ENCODE data around the gene RXRA.

The RXRA gene

DNA sequence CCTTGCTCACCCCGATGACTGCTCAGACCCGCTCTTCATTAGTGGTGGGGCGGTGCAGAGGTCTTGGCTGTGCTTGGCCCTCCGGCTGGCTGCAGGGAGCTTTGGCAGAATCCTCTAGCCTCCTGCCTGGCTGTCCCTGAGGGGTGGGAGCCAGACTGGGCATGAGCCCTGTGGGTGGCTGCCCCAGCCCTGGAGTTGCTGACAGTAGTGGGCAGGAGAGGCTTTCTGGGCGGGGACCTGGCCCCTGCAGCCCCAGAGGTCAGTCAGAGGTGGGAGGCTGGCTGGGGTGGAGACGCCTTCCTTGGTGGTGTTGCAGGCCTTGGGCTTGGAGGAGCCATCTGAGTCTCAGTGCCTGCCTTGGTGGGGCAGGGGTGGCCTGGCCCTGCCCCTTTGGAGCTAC is 146.0 kb downstream of the RXRA start:
- peak overlapping the region in 4 of 11 experiments; percentile 35 to 90 (median 87); a peak in 6 of 22 replicates for H3K9ac ChIP-seq
- H3K36me3 ChIP-seq, result no peaks in the 10 kb centered on the region
- H3K27me3 ChIP-seq, result no peaks in the 10 kb centered on the region
- peak overlapping the region in 8 of 11 experiments; percentile 65 to 94 (median 82); a peak in 13 of 22 replicates for H3K4me2 ChIP-seq
- H3K9me3 ChIP-seq (replicated peaks in 1 of 11), result peaks cover 0 to 37% (median 11%) of the 10 kb centered on the region in 11 experiments; a peak in 12 of 22 replicates
- H3K4me1 ChIP-seq, result peaks cover 20 to 84% (median 60%) of the 10 kb centered on the region in 10 experiments
- peak overlapping the region in 6 of 11 experiments; percentile 2 to 97 (median 94); a peak in 9 of 22 replicates for H3K27ac ChIP-seq
- H3K4me3 ChIP-seq, result no peak overlapping the region
- H4K20me1 ChIP-seq, result no peaks in the 10 kb centered on the region
- TF ChIP-seq Cebpa-rat (IDR thresholded peaks at IDR 0.05), result no peak

DNA sequence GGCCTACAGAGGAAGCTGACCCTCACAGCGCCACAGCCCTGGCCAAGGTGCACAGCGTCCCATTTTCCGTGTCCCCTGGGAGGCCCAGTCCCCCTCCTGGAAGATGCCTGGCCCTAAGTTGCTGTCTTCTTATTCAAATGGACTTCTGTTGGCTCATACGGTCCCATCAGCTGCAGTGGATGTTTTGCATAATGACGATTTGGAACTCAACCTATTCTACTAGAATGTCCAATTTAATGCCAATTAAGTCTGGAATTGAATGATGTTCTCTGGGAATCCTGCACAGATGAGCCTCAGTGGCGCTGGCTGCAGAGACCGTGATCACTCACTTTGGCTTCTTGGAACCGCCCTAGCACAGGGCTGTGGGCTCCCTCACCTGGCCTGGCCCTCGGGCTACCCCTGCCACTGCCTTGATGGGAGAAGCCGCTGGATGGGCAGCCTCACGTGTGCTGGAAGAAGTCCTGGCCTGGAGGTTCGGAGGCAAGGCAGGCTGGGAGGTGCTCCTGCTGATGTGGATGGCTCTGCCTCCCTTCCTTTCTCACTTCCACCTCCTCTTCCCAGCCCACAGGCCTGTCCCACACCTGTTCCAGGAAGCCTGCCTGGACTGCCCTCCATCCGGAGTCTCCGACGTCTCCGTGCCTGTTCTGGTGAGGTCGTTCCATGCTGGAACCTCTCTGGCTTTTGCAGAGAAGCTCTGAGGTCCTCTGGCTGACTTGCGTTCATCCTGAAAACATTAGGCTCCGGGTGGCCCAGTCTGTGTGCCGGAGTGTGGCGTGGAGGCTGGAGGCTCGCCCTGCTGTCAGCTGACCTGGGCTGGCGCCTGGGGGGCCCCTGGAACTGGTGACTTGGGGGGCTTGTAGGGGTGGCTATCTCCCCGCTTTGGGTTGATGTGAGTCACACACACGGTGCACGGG is 147.1 kb downstream of the RXRA start:
- no peaks in the 10 kb centered on the region for H3K36me3 ChIP-seq

DNA sequence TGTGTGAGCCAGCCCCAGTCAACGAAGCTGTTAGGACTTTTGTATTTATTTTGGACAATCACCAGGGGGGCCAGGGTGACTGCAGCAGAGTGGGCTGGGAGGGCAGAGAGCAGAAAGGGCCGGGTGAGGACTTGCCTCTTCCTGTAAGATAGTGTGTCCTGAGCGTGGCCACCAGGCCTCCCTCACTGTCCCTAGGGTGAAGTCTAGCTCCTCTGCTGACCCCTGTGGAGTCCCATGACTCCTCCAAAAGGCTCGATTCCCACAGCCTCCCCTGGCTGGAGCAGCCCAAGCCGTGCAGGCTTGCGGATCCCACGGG is 147.8 kb downstream of the RXRA start:
- no peaks in the 10 kb centered on the region for H3K36me3 ChIP-seq
- no peaks in the 10 kb centered on the region for H4K20me1 ChIP-seq
- H3K27me3 ChIP-seq, result no peaks in the 10 kb centered on the region
- peak overlapping the region in 8 of 11 experiments; percentile 67 to 97 (median 90); a peak in 15 of 22 replicates for H3K27ac ChIP-seq
- no peak for TF ChIP-seq Cebpa-rat (IDR thresholded peaks at IDR 0.05)
- peaks cover 30 to 84% (median 64%) of the 10 kb centered on the region in 10 experiments for H3K4me1 ChIP-seq
- H3K4me2 ChIP-seq, result peak overlapping the region; percentile 42 to 94 (median 77)
- peak overlapping the region in 9 of 11 experiments; percentile 2 to 90 (median 70); a peak in 14 of 22 replicates for H3K9ac ChIP-seq
- 0 out of 20 replicates have a peak overlapping the region, but pooled peaks of 1 of the 10 experiments have one; percentile 2 for H3K4me3 ChIP-seq
- peaks cover 0 to 46% (median 14%) of the 10 kb centered on the region in 11 experiments; a peak in 12 of 22 replicates for H3K9me3 ChIP-seq (replicated peaks in 1 of 11)

More for the DNA sequence above, 147.1 kb downstream of the RXRA start:
- Histone ChIP-seq H3K9me3 (replicated peaks in 1 of 11) (peaks cover 0 to 45% (median 11%) of the 10 kb centered on the region in 11 experiments; a peak in 12 of 22 replicates), H3K4me2 (peak overlapping the region; percentile 42 to 94 (median 77)), H3K4me3 (no peak overlapping the region), H3K4me1 (peaks cover 24 to 84% (median 64%) of the 10 kb centered on the region in 10 experiments), H3K27me3 (no peaks in the 10 kb centered on the region), H3K27ac (peak overlapping the region in 8 of 11 experiments; percentile 67 to 97 (median 90); a peak in 14 of 22 replicates), H4K20me1 (no peaks in the 10 kb centered on the region), H3K9ac (peak overlapping the region in 7 of 11 experiments; percentile 2 to 90 (median 82); a peak in 13 of 22 replicates)
- no peak for TF ChIP-seq Cebpa-rat (IDR thresholded peaks at IDR 0.05)

DNA sequence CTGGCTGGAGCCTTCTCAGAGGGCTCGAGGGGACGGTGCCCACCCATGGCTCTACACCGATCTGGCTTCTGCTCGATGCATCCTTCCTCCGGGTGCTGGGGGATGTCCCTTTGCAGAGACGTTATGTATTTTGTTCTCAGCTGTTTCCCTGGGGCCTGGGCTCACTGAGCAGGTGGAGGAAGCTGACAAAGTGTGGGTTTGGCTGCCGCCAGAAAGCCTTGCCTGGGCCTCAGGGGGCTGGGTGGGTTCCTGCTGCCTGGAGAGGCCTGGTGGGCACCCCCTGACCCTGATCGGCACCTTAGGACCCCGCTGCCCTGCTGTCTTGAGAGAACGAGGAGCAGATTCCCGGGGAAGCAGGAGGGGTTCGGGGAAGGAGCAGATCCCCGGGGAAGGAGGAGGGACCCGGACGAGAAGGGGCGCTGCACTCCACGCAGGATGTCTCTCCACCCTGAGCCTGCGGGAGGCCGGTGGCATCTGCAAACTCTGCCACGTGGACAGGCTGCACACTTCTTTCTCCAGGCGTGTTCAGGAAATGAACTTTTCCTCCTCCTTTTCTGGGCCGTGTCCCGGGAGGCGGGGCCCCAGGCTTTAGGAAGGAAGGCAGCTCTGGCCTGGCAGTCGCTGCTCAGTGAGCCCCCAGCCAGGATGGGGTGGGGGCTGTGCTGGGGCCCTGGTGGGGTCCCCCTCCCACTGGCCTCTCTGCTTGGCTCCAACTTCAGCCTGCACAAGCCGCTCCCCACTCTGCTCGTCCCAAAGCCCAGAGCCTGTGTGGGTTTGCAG is 148.9 kb downstream of the RXRA start:
- peak overlapping the region in 10 of 11 experiments; percentile 47 to 90 (median 70); a peak in 17 of 22 replicates for H3K9ac ChIP-seq
- peak overlapping the region; percentile 36 to 97 (median 86); a peak in 21 of 22 replicates for H3K27ac ChIP-seq
- H3K27me3 ChIP-seq, result no peaks in the 10 kb centered on the region
- no peak for TF ChIP-seq Cebpa-rat (IDR thresholded peaks at IDR 0.05)
- no peaks in the 10 kb centered on the region for H4K20me1 ChIP-seq
- peaks cover 30 to 89% (median 76%) of the 10 kb centered on the region in 10 experiments for H3K4me1 ChIP-seq
- H3K36me3 ChIP-seq, result no peaks in the 10 kb centered on the region
- H3K9me3 ChIP-seq (replicated peaks in 1 of 11), result peaks cover 0 to 53% (median 18%) of the 10 kb centered on the region in 11 experiments; a peak in 14 of 22 replicates
- 0 out of 20 replicates have a peak overlapping the region, but pooled peaks of 1 of the 10 experiments have one; percentile 2 for H3K4me3 ChIP-seq
- H3K4me2 ChIP-seq, result peak overlapping the region; percentile 42 to 94 (median 77)

DNA sequence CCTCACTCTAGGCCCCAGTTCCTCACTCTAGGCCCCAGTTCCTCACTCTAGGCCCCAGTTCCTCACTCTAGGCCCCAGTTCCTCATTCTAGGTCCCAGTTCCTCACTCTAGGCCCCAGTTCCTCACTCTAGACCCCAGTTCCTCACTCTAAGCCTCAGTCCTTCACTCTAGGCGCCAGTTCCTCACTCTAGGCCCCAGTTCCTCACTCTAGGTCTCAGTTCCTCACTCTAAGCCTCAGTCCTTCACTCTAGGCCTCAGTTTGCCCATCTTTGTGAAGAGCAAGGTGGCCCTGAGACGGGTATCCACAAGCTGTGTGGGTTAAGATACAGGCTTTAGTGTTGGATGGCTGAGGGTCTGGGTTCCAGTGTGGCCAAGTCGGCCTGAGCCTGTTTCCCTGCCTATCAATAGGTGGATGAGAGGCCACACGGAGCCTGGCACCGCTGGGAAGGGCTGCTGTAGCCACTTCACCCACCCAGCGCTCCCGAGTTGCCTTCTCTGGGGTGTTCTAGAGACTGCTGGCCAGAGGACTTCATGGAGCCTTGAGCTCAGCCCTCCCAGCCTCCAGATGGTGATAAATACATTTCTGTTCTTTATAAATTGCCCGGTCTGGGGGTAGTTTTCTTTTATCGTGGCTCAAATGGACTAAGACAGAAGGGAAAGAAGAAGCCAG is 150.2 kb downstream of the RXRA start:
- Histone ChIP-seq H4K20me1 (no peaks in the 10 kb centered on the region), H3K9ac (peak overlapping the region in 9 of 11 experiments; percentile 38 to 90 (median 65); a peak in 16 of 22 replicates), H3K36me3 (no peaks in the 10 kb centered on the region), H3K4me2 (peak overlapping the region in 8 of 11 experiments; percentile 67 to 92 (median 77); a peak in 15 of 22 replicates), H3K27ac (peak overlapping the region; percentile 64 to 97 (median 86)), H3K27me3 (no peaks in the 10 kb centered on the region), H3K9me3 (replicated peaks in 1 of 11) (peaks cover 0 to 53% (median 7%) of the 10 kb centered on the region in 11 experiments; a peak in 13 of 22 replicates), H3K4me3 (no peak overlapping the region), H3K4me1 (peaks cover 30 to 97% (median 83%) of the 10 kb centered on the region in 10 experiments)
- no peak for TF ChIP-seq Cebpa-rat (IDR thresholded peaks at IDR 0.05)

DNA sequence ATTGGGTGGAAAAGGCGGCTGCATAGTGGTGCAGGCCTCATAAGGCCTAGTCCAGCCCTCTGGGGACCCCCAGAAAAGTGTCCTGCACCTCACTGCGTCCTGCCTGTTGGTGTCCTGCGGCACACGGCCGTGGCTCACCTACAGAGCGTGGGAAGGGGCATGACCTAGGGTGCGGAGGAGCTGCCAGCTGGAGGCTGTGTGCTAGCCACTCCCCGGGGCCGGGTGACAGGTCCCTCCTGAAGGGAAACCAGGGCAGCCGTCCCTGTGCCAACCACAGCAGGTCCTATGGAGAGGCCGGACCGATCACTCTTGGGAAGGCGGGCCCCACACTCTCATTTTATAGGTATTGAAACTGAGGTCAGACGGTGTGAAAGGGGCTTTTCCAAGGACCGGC is 150.7 kb downstream of the RXRA start:
- H3K9ac ChIP-seq, result peak overlapping the region in 7 of 11 experiments; percentile 22 to 90 (median 79); a peak in 14 of 22 replicates
- H3K9me3 ChIP-seq (replicated peaks in 1 of 11), result peaks cover 0 to 53% (median 7%) of the 10 kb centered on the region in 11 experiments; a peak in 13 of 22 replicates
- no peaks in the 10 kb centered on the region for H3K36me3 ChIP-seq
- H3K4me1 ChIP-seq, result peaks cover 30 to 97% (median 87%) of the 10 kb centered on the region in 10 experiments
- peak overlapping the region in 8 of 11 experiments; percentile 67 to 92 (median 77); a peak in 16 of 22 replicates for H3K4me2 ChIP-seq
- no peaks in the 10 kb centered on the region for H4K20me1 ChIP-seq
- H3K27ac ChIP-seq, result peak overlapping the region; percentile 64 to 97 (median 86); a peak in 21 of 22 replicates
- H3K4me3 ChIP-seq, result 0 out of 20 replicates have a peak overlapping the region, but pooled peaks of 1 of the 10 experiments have one; percentile 12
- no peak for TF ChIP-seq Cebpa-rat (IDR thresholded peaks at IDR 0.05)
- no peaks in the 10 kb centered on the region for H3K27me3 ChIP-seq

DNA sequence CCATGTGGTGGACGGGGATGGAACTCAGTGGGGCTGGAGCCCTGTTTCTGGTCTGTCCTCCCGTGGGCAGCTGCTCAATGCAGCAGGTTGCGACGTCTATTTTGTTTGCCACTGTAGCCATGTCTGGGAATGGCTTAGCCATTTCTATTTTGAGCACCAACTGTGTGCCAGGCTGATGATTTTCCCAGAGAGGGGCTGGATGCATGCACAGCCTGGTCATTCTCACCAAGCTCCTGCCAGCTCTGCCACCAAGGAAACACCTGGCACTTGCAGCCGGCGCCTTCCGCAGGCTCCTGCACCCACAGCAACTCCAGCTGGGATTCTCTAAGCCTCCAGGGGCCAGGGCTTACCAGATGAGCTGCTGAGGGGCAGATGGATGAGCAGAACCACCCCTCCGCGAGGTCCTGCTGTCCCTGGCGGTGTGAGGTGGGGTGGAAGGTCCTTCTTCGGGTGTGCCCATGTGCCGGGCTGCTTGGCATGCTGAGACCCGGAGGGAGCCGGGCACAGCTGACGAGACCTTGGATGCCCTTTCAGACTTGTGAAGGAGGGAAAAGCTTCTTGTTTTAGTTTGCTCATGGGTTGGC is 151.2 kb downstream of the RXRA start:
- Histone ChIP-seq H3K9me3 (replicated peaks in 1 of 11) (peaks cover 0 to 53% (median 7%) of the 10 kb centered on the region in 11 experiments; a peak in 13 of 22 replicates), H3K4me3 (peak overlapping the region in 1 of 10 experiments; percentile 12; a peak in 1 of 20 replicates), H3K27me3 (no peaks in the 10 kb centered on the region), H3K36me3 (no peaks in the 10 kb centered on the region), H3K4me2 (peak overlapping the region in 9 of 11 experiments; percentile 55 to 92 (median 75); a peak in 18 of 22 replicates), H3K9ac (peak overlapping the region in 7 of 11 experiments; percentile 22 to 90 (median 79); a peak in 14 of 22 replicates), H3K4me1 (peaks cover 30 to 97% (median 87%) of the 10 kb centered on the region in 10 experiments), H3K27ac (peak overlapping the region in 10 of 11 experiments; percentile 64 to 97 (median 87); a peak in 16 of 22 replicates), H4K20me1 (no peaks in the 10 kb centered on the region)
- no peak for TF ChIP-seq Cebpa-rat (IDR thresholded peaks at IDR 0.05)

Data from BLaER1 treated with 17β-estradiol and CSF1 and Interleukin-3, amounts not matched to agents 10 nM and 100 nM (cell line).